GM12872 (cell line): ENCODE data around the gene PNPLA7.

ENCODE experiments used
- CTCF ChIP-seq: IDR thresholded peaks from 3 replicates; pipeline ENCODE4 v1.5.1; 2011; ENCODE audit warnings: low read depth, mild to moderate bottlenecking, low read length, moderate library complexity; ENCODE audit not compliant: insufficient read depth

Gene PNPLA7

GRCh38 chr9:137459152-137459600, 91.0 kb downstream of the PNPLA7 start, which contains the start of gene NSMF:
Gene NSMF (minus strand): TSS chr9:137459334. CDS start chr9:137459102, 232 bp downstream.
- no peak for TF ChIP-seq CTCF

GRCh38 chr9:137458194-137459151, 91.7 kb downstream of the PNPLA7 start:
- TF ChIP-seq CTCF: no peak

GRCh38 chr9:137457406-137458193, 92.6 kb downstream of the PNPLA7 start:
- no peak for TF ChIP-seq CTCF

- no peak for TF ChIP-seq CTCF
Measured at GRCh38 chr9:137456864-137457405, 93.3 kb downstream of the PNPLA7 start.

- no peak for TF ChIP-seq CTCF
Measured at GRCh38 chr9:137456061-137456863, 93.9 kb downstream of the PNPLA7 start.

GRCh38 chr9:137455359-137455991, 94.7 kb downstream of the PNPLA7 start:
- TF ChIP-seq CTCF: no peak
